PFSK-1 (cell line): Measurements from ENCODE around the gene KCP.

Source experiments
- FOXP2 ChIP-seq: optimal IDR thresholded peaks from 2 replicates; pipeline ENCODE3; 2011; ENCODE audit warnings: borderline replicate concordance, control low read depth, inconsistent platforms; ENCODE audit not compliant: insufficient read depth; ENCODE audit errors: extremely low read length, extremely low read depth
- POLR2AphosphoS5 ChIP-seq: IDR thresholded peaks from 2 replicates; pipeline ENCODE4 v1.6.1; 2012; ENCODE audit warnings: low read depth, mild to moderate bottlenecking, control low read depth, low read length, moderate library complexity
- REST ChIP-seq, 2 experiments: IDR thresholded peaks; 2 replicates each; pipeline versions ENCODE4 v1.6.1 to v1.8.0; 2011 to 2012; ENCODE audit warnings: low read depth in 2 of 2, low read length in 2 of 2, control low read depth in 1 of 2, inconsistent platforms in 1 of 2, mild to moderate bottlenecking in 1 of 2, moderate library complexity in 1 of 2; ENCODE audit not compliant: insufficient read depth in 1 of 2
- SIN3A ChIP-seq: IDR thresholded peaks from 2 replicates; pipeline ENCODE4 v1.6.1; 2012; ENCODE audit warnings: mild to moderate bottlenecking, low read length, moderate library complexity, borderline replicate concordance; ENCODE audit not compliant: insufficient read depth
- TAF1 ChIP-seq: IDR thresholded peaks from 2 replicates; pipeline ENCODE4 v1.6.1; 2012; ENCODE audit warnings: low read length, control low read depth, borderline replicate concordance; ENCODE audit not compliant: insufficient read depth

KCP gene

GRCh38 chr7:128830231-128831177 is 80.0 kb downstream of the KCP start, which contains the start of gene FLNC:
TSS of gene FLNC (plus strand) at chr7:128830406. CDS start at chr7:128830638, 232 bp downstream.
- no peak for TF ChIP-seq POLR2AphosphoS5
- TF ChIP-seq SIN3A: no peak
- no peak for TF ChIP-seq REST (IDR thresholded peaks at IDR 0.05; ENCODE audit: insufficient read depth in 1 of 2, low read depth in 2 of 2, low read length in 2 of 2)
- no peak for TF ChIP-seq FOXP2
- 0 out of 2 replicates have a peak, but pooled peaks have one; percentile 23 for TF ChIP-seq TAF1

GRCh38 chr7:128829391-128830166 is 80.9 kb downstream of the KCP start:
- TF ChIP-seq SIN3A (no peak), REST (IDR thresholded peaks at IDR 0.05; ENCODE audit: insufficient read depth in 1 of 2, low read depth in 2 of 2, low read length in 2 of 2) (no peak), FOXP2 (no peak), TAF1 (no peak), POLR2AphosphoS5 (no peak)

GRCh38 chr7:128827971-128828711 is 82.4 kb downstream of the KCP start:
- TF ChIP-seq FOXP2 (no peak), TAF1 (no peak), REST (IDR thresholded peaks at IDR 0.05; ENCODE audit: insufficient read depth in 1 of 2, low read depth in 2 of 2, low read length in 2 of 2) (no peak), SIN3A (no peak), POLR2AphosphoS5 (no peak)

- TF ChIP-seq POLR2AphosphoS5 (no peak), FOXP2 (no peak), REST (IDR thresholded peaks at IDR 0.05; ENCODE audit: insufficient read depth in 1 of 2, low read depth in 2 of 2, low read length in 2 of 2) (no peak), SIN3A (no peak), TAF1 (no peak)
These were observed 83.1 kb downstream of the KCP start for GRCh38 chr7:128827248-128827958.
